Suppressor macrophage treated with lipopolysaccharide for 4 hours (primary cell): ENCODE measurements around the gene ST3GAL3.

Experiments
- DNase-seq: peaks from one replicate; pipeline ENCODE4 v3.0.0-alpha.2; 2020

Gene ST3GAL3, protein sequence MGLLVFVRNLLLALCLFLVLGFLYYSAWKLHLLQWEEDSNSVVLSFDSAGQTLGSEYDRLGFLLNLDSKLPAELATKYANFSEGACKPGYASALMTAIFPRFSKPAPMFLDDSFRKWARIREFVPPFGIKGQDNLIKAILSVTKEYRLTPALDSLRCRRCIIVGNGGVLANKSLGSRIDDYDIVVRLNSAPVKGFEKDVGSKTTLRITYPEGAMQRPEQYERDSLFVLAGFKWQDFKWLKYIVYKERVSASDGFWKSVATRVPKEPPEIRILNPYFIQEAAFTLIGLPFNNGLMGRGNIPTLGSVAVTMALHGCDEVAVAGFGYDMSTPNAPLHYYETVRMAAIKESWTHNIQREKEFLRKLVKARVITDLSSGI

GRCh38 chr1:43707190-43708001 lies at the start of gene ST3GAL3:
Gene ST3GAL3 (plus strand): TSS chr1:43707536. CDS start chr1:43736263, 28,727 bp downstream.
- DNase-seq, result peak; percentile 94

GRCh38 chr1:43659212-43660166 lies 47.8 kb upstream of the ST3GAL3 start:
- no peak for DNase-seq

- DNase-seq, result no peak
These were observed 47.0 kb upstream of the ST3GAL3 start for GRCh38 chr1:43660355-43660754.

DNA sequence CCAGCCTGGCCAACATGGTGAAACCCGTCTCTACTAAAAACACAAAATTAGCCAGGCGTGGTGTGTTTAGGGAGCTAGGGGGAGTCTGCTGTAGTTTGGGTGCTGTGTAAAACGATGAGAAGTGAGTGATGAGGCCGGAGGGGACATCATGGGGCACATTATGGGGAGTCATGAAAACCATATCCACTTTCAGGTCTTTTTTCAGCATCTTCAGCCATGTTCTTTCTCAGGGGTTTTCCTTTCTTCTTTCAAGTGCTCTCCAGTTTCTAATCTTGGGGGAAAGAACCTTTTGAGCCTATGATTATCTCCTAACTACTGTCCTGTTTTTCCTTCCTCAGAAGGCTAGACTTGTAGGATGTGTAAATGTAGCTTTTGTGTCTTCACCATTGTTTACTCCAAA lies 43.0 kb upstream of the ST3GAL3 start:
- DNase-seq, result no peak

- no peak for DNase-seq
These were observed 40.7 kb upstream of the ST3GAL3 start for GRCh38 chr1:43666608-43667007.

DNA sequence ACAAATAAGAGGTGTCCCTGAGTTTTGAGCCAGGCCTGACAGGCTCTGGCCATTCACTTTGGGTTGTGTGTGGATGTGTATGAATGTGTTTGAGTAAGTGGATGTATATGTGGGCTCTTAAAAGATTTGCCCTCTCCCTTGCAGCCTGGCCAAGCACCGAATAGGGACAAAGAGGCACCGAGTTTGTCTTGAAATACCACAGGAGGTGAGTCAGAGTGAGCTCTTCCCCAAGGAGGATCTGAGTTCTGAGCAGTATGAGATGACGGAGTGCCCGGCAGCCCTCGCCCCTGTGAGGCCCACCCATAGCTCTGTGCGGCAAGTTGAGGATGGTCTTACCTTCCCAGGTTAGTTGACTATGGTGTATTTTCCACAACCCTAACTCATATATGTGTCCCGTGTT lies 38.4 kb upstream of the ST3GAL3 start:
- no peak for DNase-seq

GRCh38 chr1:43669878-43670277 lies 37.5 kb upstream of the ST3GAL3 start:
- DNase-seq, result no peak

DNA sequence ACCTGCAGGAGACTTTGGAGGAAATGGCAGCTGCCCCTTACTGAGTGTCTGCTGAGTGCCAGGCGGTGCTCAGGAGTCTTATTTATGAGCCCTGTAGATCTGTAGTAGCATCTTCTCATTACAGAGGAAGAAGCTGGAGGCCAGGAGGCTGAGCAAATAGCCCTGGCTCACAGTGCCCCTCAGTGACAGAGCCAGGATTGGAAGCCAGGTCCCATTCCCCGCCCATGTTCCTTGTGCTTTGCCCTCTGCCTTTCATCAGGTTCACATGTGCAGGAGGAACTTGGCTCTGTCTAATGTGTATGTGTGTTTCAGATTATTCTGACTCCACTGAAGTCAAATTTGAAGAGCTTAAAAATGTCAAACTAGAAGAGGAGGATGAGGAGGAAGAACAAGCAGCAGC lies 36.1 kb upstream of the ST3GAL3 start:
- DNase-seq, result no peak

DNA sequence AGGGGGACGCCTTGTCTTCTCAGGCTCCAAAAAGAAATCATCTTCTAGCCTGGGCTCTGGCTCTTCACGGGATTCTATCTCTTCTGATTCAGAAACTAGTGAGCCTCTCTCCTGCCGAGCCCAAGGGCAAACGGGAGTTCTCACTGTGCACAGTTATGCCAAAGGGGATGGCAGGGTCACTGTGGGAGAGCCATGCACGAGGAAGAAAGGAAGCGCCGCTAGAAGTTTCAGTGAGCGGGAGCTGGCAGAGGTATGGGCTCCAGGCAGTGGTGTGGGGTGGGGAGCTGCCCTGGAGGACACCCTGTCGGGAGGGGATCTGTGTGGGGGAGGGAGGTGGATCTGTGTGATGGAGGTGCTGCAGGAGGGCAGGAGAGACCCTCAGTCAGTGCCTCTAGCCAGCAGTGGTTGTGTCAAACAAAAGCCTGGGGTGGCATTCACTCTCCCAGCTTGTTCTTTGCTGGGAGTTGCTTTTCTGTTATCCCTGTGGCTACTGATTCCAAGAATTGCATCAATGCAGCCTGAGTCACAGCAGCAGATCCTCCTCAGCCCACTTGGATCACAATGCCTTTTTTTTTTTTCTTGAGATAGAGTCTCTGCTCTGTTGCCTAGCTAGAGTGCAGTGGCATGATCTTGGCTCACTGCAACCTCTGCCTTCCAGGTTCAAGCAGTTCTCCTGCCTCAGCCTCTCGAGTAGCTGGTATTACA lies 35.6 kb upstream of the ST3GAL3 start:
- no peak for DNase-seq

DNA sequence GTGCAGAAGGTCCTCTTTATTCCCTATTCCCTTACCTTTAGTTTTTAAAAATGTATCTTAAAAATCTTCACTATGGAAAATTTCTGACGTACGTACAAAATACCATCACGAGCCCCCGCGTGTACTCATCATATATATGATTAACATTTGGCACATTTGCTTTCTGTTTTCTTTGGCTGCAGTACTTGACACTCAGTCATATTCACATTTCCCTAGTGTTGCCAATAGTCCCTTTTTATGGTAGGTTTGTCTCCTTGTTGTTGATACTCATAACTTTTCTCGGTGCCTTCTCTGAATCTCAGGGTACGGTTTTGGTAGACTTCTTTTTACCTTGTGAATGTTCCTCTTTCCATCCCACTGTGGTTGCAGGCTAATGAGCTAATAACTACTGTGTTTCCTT lies 34.1 kb upstream of the ST3GAL3 start:
- DNase-seq, result no peak

GRCh38 chr1:43678940-43679339 lies 28.4 kb upstream of the ST3GAL3 start:
- no peak for DNase-seq

GRCh38 chr1:43683560-43683959 lies 23.8 kb upstream of the ST3GAL3 start:
- no peak for DNase-seq

- no peak for DNase-seq
These were observed 20.5 kb upstream of the ST3GAL3 start for GRCh38 chr1:43686801-43687200.

DNA sequence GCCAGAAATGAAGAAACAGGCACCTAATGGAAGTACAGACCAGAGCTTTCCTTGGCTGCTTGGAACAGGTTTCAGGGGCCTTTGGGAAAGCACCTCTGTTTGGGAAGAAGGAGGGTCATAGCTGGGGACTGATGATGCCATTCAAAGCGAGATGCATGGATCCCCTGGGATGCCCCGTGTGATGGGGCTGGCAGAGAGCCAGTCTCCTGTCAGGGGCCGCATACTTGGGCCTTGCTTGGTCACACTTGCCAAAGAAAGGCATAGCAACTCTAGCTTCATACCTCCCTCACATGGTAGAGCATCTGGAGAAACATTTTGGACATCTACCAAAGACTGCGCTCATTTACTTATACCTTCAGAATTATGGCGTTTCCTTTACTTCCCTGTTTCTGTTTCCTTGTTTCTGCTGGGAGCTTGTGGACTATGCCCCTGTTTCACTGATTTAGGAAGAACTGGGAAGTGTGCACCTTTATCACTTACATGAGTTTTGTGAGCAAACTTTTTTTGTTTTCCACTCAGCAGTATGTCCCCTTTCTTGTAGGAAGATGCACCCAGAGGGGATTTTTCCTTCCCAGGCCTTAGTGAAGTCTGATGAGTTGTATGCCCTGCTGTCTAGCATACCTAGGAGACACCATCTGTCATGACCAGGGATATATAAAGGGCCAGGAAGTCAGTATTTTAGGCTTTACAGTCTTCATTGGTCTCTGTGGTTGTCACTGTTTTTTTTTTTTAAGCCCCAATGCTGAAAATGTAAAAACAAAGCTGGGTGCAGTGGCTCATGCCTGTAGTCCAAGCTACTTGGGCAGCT lies 19.8 kb upstream of the ST3GAL3 start:
- DNase-seq, result no peak

- no peak for DNase-seq
These were observed 19.3 kb upstream of the ST3GAL3 start for GRCh38 chr1:43688109-43688387.

- DNase-seq, result peak; percentile 8
These were observed 18.7 kb upstream of the ST3GAL3 start for GRCh38 chr1:43688594-43689000.

DNA sequence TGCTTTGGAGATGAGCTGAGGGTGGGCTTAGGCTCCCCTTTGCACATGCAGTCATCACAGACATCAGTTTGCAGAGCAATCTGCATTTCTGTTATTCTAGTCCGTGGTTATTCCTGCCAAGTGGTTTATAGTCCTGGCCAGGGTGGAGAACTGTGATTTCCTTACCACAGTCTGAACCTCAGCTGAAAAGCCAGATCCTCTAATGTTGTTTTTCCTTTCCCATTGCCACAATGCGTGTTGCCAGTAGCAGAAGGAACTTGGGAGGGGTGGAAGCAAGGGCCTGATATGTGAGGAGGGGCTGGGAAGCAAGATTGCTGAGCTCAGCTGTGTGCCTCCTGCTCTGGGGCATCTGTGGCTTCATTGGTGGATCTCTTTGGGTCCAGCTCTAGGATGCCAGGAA lies 18.0 kb upstream of the ST3GAL3 start:
- no peak for DNase-seq

DNA sequence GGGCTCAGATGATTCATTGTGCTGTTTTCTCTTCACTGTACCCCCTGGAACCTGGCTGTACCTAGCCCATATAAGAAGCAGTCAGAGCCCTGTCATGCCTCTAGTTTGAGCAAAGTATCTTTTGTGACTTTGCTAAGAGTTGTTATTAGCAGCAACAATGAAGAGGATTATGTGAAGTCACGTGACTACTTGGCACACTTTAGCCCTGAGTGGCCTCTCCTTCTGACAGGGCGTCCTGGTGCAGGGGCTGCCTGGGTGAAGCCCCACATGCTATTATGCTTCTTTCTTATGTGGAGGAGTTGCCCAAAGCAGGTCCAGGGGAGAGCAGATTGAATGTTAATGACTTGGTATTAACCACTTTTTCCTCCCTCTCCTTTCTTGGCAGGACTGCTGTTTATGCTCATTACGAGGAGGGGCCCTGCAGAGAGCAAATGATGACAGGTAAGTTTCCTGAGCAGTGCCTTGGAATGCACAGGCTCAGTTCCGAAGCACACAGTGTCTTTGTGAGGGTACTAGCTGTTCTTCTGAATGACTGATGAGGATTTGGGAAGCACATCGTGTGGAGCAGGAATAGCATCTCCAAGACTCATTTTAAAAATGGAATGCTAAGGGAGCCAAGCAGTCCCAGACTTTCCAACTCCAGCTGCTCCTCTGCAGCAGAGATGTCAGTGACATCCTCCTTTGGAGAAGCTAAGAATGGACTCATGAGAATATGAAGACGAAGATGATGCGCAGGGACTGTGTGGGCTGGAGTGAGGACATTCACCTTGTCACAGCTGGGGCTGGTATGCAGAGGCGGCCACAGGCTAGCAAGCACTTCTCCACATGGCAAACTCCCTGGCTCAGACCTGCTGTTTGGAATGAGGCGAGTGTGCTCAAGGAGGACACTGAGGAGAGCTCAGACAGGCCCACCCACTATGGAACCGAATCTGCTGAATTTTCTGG lies 15.2 kb upstream of the ST3GAL3 start:
- DNase-seq, result no peak

GRCh38 chr1:43693371-43693770 lies 14.0 kb upstream of the ST3GAL3 start:
- no peak for DNase-seq

DNA sequence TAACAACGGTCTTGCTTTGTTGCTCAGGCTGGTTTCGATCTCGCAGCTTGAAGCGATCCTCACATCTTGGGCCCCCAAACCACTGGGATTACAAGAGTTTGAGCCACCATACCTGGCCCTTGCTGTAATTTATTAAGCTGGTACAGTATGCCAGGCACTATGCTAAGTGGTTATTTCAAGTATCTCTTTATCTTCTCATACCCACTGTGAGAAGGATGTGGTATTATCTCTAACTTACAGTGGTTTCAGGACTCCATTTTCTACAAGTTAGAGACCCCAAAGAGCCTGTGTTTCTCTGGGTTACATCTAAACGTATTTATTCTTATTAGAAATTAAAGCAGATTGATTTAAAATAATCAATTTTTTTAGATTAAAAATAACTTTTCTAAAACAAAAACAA lies 8.1 kb upstream of the ST3GAL3 start:
- DNase-seq, result no peak

- DNase-seq, result no peak
These were observed 3.5 kb upstream of the ST3GAL3 start for GRCh38 chr1:43703836-43704235.
